GM19452 (cell line): Measurements from ENCODE around the gene LCN6.
A peak's percentile ranks its signal among the peaks of the same experiment; 100 is the strongest.

Source experiments
- ATAC-seq: cut with Tn5 transposase; IDR thresholded peaks from one replicate; pipeline ENCODE4 v1.9.1; 2021; ENCODE audit not compliant: unreplicated experiment

LCN6 gene

DNA sequence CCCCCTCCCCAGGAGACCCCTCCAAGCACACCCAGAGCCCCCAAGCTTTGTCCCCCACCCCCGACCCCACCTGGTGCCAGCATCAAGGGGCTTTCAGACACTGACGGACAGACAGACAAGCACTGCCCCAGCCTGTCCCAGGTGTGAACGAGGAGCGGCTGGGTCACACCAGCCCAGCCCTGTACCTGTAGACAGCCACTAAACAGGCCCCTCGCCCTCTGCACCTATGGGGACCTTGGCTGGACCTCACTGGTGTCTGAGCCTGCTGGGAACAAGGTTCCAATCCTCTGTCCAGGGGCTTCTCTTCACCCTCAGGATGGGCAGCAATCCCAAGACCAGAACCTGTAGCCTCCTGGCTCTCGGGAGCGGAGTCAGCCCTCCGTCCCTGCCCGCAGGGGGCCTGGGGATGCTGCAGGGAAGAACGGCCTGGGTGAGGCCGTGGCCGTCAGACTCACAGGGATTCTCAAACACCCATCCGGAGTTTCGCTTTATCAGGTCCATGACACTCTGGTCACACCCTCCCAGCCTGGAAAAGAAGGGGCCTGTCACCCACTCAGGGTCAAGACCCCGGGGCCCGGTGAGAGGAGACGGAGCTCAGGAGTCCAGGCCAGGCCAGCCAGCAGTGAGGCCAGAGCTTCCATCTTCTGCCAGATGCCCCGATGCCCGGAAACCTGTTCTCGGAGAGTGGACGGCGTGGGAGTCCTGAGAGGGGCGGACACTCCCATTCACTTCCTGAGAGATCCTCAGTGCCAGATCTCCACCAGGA is 2.8 kb downstream of the LCN6 start:
- ATAC-seq = no peak

DNA sequence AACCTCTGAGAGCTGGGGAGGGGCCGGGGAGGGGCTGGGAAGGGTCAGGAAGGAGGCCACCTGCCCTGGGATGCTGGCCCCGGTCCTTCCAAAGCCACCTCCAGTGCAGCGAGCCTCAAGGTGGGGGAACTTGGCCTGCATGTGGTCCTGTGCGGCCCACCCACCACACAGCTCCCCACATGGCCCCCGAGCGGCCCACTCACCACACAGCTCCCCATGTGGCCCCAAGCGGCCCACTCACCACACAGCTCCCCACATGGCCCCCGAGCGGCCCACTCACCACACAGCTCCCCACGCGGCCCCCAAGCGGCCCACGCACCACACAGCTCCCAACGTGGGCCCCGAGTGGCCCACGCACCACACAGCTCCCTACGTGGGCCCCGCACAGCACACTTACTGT is 3.6 kb downstream of the LCN6 start:
- ATAC-seq = no peak

DNA sequence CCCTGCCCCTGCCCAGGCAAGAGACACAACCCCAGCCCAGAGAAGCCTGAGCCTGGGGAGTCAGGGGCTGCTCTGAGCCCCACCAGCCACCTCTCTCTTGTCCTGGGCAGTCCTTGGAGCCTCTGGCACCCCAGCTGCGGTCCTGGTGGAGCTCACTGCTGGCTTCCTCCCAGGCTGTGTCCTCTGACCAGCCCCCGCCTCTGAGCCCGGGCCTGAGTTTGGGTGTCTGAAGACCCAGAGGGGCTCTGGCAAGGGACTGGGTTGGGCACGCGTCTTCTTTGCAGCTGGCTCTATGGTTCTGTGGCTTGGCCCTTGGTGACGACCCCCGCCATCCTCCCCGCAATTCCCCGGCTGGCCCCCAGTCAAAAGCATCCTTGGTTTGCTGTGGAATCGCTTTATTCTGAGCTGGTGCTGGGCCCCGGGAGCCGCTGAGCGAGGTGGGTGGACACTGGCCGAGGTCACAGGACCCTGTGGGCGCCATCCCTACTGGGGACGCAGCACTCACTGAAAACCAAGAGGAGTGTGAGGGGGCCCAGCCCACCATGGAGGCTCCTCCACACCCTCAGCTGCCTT is 4.6 kb downstream of the LCN6 start:
- no peak for ATAC-seq

- no peak for ATAC-seq
Measured at GRCh38 chr9:136742591-136743391, 5.5 kb downstream of the LCN6 start, which contains the start of gene LCN10. LCN10 (minus strand) TSS chr9:136742940; CDS start chr9:136742903, 37 bp downstream.

DNA sequence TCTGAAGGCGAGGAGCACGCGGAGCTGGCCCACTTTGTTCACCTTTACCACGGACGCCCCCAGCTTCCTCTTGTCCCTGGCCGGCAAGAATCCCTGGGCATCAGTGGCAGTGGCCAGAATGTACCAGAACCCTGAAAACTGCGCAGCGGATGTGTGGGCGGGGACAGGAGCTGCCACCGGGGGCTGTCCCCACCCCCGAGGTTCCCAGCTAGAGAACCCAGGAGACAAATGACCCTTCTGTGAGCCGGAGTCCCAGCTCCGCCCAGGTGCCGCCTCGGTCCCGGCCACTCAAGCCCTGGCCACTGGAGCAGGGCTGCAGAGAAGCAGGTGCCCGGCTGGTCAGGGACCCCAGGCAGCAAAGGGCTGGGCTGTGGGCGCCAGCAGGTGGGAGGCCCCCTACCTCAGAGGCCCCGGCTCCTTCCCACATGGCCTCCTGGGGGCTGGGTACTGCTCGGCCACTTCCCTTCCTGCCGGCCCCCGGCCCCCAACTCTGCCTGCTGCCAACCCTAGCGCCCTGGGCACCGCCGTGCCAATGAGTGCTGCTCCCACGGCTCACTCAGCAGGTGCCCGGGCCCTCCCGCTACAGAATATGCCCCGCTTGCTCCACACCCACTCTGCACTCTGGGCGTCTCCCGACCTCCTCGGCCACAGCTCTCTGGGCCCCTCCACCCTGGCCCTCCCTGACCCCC is 6.3 kb downstream of the LCN6 start:
- no peak for ATAC-seq

DNA sequence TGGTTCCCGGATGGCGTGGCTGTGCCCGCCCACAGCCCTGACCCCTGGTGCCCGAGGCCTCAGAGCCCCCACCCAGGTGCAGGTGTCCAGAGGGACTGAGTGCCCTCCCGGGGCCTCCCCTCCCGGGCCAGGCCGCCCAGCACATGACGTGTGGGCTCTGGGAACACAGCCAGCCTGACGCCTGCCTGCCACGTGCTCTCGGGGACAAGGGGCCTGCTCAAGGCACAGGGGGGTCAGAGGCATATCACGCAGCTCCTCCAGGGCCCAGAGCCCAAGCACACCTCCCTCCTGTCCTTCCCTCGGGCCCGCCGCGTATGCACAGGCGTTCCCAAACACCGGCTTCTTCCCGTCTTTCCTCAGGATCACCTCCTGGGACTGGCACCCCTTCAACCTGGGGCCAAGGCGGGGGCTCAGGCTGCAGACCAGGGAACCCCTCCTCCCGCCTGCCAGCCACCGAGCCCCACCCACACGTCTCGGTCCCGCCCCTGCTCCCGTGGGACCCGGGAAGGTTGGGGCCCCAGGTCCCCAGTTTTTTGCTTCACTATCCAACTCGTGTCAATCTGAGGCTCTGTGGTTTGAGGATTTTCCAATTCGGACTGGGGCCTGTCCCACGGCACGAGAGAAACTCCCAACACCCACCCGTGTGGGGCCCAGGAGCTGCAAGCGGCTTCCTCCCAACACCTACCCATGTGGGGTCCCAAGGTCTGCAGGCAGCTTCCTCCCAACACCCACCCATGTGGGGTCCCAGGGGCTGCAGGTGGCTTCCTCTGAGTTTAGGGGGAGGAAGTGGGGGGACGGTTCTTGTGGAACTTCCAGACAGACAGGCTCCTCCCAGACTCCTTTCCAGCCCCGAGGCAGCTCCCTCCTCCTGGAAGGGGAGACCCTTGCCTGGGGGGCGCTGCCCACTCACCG is 7.1 kb downstream of the LCN6 start:
- no peak for ATAC-seq

DNA sequence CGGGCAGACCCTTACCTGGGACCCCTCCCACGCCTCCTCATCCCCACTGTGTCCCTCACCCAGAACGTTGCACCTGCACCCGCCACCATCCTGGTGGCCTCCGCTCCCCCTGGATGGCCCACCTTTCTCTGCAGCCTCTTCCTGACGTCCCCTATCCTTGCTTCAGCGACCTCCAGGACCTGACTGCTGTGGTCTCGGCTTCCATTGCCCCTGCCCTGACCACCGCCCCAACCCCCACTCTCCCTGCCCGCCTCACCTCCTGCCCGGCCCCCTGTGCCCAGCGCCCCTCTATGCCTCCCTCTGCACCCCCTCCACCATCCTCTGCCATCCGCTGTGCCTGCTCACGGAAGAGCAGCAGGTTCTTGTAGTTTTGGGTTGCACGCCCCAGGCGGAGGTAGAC is 7.8 kb downstream of the LCN6 start:
- ATAC-seq = no peak

DNA sequence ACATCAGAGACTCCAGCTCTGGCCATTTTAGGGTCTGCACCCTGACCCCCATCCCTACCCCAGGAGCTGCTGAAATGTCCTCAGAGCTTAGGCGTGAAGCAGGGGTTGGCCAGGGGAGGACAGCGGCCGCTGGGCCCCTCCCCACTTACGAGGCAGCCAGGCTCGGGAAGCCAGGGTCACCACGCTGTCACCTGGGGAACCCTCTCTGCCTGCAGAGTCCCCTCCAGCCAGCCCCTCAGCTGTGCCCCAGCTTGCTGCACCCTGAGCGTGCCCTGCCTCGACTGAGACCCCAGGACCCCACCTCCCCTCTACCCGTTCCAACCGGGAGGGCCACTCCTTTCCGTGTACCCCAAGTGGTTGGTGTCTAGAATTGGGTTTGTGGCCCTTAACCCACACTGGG is 8.3 kb downstream of the LCN6 start:
- ATAC-seq = no peak

GRCh38 chr9:136739509-136739908 is 8.8 kb downstream of the LCN6 start:
- ATAC-seq = no peak

GRCh38 chr9:136738960-136739359 is 9.4 kb downstream of the LCN6 start:
- ATAC-seq = no peak

DNA sequence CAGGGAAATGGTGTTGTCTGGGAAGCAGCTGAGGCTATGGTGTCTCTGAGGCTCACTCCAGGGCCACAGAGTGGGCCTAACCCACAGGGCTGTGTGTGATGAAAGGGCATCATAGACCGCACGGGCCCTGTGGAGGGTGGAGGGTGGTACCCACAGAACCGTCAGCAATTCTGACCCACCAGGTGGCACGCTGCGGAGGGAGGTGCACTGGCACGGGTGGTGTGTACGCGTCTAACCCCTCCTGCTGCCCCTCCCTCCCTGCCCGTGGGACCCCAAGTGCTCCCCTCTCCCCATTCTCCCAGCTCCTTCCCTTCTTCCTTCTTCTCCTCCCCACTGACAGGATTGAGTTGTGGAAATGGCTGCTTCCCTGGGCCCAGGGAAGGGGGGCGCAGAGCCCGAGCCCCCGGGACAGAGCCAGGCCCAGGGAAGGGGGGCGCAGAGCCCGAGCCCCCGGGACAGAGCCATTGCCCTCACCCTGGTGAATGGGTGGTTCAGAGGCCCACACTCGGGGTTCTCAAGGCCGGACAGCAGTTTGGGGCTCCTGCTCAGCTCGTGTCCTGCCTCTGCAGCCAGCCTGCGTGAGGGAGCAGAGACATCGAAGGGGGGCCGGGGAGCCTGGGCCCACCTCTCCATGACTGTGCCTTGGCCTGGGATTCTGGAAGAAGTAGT is 12.4 kb downstream of the LCN6 start:
- ATAC-seq = no peak

GRCh38 chr9:136734837-136735496 is 13.4 kb downstream of the LCN6 start:
- no peak for ATAC-seq

DNA sequence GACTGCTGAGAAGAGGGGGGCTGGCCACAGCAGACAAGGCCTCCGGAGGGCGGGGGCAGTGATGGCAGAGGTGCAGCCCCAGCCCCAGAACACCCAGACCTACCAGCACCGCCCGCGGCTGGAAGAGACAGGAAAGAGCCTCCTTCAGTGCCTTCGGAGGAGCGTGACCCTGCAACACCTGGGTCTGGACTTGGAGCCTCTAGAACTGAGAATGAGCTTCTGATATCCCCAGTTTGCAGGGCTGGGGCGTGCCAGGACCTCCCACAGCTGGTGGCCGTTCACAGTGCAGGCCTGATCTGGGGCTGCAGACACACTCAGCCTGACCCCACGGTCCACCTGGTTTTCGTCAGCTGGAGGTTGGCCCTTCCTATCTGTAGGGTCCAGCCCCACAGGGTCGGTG is 14.7 kb downstream of the LCN6 start:
- ATAC-seq = no peak

DNA sequence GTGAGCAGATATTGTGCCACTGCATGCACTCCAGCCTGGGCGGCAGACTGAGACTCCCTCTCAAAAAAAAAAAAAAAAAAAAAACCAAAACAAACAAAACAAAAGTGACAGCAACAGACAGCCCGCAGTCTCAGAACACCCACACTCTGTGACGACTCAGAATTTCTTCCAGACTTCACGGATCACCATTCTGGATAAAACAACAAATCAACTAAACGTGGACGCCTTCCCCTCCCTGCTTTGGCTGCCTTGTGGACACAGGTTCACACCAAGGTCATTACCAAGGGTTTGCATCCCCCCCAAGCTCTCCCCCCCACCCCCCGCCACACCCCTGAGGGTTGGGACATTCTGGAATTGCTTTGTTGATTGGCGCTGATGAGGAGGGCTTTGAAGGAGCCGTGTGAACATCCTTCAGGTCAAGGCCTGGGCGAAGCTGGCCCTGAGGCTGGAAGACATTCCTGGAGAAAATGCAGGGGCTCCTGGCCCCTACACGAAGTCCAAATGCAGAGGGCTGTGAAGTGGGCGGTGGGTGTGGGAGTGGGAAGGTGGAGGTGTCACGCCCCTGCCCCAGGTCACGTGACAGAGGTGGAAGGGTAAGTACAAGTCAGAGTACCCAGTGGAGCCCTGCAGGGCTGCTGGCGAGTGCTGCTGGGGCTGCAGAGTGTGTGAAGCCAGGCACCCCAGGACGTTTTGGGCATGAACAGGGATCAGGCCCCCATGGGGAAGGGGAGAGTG is 15.7 kb downstream of the LCN6 start:
- no peak for ATAC-seq

DNA sequence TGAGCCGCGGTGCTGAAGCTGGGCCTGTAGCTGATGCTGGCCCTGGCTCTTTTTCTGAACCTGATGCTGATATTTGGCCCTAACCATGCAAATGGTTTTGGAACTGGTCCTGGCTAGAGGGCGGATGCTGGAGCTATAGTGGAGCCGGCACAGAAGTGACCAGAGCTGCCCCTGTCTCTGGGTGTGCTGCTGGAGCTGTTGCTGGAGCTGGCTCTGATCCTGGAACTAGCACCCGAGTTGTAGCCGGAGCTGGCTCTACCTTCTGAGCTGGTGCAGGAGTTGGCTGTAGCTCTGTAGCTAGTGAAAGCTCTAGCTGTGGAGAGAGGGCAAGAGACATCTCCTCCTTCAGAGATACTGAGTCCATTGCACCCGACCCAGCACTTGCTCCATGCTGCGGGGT is 18.4 kb downstream of the LCN6 start:
- ATAC-seq = no peak

DNA sequence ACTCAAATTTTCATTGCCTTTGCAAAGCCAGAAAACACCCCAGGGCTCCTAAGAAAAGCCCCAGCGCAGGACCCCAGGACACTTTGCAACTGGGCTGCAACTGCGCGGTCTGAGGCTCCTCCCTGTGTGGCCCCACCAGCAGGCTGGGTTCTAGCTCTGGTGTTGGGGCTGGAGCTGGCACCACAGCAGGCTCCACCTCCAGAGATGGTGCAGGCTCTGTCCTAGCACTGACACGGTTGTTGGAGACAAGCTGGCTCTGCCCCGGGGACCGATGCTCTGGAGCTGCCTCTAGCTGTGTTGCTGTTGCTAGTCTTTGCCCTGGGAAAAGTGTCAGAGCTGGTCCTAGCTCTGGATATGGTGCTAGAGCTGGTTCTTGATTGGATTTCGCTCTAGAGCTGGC is 19.2 kb downstream of the LCN6 start:
- ATAC-seq = no peak

DNA sequence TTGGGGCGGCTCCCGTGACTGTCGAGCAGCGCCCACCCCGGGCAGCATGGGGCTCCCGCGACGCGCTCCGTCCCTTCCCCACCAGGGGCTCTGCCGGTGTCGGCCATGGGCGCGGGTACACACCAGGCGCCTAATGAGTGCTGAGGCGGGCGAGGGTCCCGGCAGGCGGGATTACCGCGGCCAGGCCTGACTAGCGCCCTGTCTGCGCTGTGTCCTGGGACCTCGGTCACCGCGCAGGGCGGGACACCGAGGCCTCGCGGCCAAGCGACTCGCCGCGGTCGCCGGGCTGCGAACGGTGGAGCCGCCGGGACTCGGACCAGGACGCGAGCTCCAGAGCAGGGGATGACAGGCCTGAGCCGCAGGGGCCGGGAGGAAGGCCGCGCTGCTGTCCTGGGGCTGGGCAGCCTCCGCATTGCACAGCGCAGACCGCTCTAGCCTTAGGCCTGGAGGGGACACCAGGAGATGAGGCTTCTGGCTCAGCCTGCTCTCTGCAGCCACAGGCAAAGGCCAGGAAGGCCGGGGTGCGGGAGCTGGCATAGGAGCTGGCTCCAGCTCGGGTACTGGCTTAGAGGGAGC is 19.7 kb downstream of the LCN6 start:
- ATAC-seq = peak; percentile 23

GRCh38 chr9:136728080-136728547 is 20.2 kb downstream of the LCN6 start:
- peak; percentile 51 for ATAC-seq
